HepG2 (cell line): ENCODE measurements around the gene GPR32. TPM values are rescaled to one million over a fixed set of nuclear protein-coding genes. Genes with fewer than 3 reads are reported as not detected.

Experiments used
- ATAC-seq: fragments of 200-7000 bp; cut with Tn5 transposase; 3 replicates; pipeline ENCODE4 v1.9.1; 2020; ENCODE audit warnings: mild to moderate bottlenecking, moderate library complexity
- BruUV-seq: library from RNA; stranded (reverse); fragments of 400-500 nt; replicated peaks from 2 replicates; lab custom pipeline; 2021; lab: Mats Ljungman, UMichigan
- CTCF ChIA-PET: fragments of 300-600 bp; formaldehyde crosslinking; extraction: SDS; loops from one replicate; lab custom pipeline; 2021; ENCODE audit warnings: low total read pairs, inconsistent platforms, low intra/inter-chr PET ratio; lab: Yijun Ruan, JAX
- POLR2A ChIA-PET: fragments of 350-600 bp; sonication (Branson Sonifier 250); formaldehyde crosslinking; loops from one replicate; lab custom pipeline; 2020; ENCODE audit warnings: antibody characterized with exemption, inconsistent platforms; lab: Yijun Ruan, JAX
- DNase-seq: peaks from one replicate; pipeline ENCODE4 v3.0.0-alpha.2; 2015; ENCODE audit warnings: low spot score
- FAIRE-seq: peaks from 3 replicates; lab custom pipeline; 2011; peaks lifted over from hg19 to GRCh38; lab: Jason Lieb, UNC
- H2AFZ ChIP-seq: one replicate; pipeline ENCODE4 v1.6.1; 2011; ENCODE audit warnings: low read length, inconsistent platforms
- H3K27ac ChIP-seq: fragments of 300-600 bp; 3 replicates; pipeline ENCODE4 v1.8.0; 2011; ENCODE audit warnings: mixed run types, mild to moderate bottlenecking, mixed read lengths, low read length, inconsistent platforms; ENCODE audit not compliant: insufficient read depth; ENCODE audit errors: extremely low read length
- H3K27me3 ChIP-seq, 2 experiments: fragments of 200-600 bp in 1 of 2; 2 replicates in 1 of 2; 3 replicates in 1 of 2; pipeline versions ENCODE4 v1.6.0 to v1.8.0; 2011; ENCODE audit warnings: low read length in 2 of 2, mild to moderate bottlenecking in 2 of 2, moderate library complexity in 2 of 2, inconsistent platforms in 1 of 2; ENCODE audit not compliant: insufficient read depth in 2 of 2, control insufficient read depth in 1 of 2
- H3K36me3 ChIP-seq, 2 experiments: fragments of 200-600 bp in 1 of 2; replicated peaks in 1 of 2; 2 replicates in 1 of 2; 3 replicates in 1 of 2; pipeline versions ENCODE4 v1.5.1 to v1.8.0; 2011; ENCODE audit warnings: low read length in 2 of 2, inconsistent platforms in 1 of 2; ENCODE audit not compliant: insufficient read depth in 2 of 2, control insufficient read depth in 1 of 2
- H3K4me1 ChIP-seq: 2 replicates; pipeline ENCODE4 v1.5.1; 2012; ENCODE audit warnings: low read length, inconsistent platforms; ENCODE audit not compliant: insufficient read depth
- H3K4me2 ChIP-seq: 2 replicates; pipeline ENCODE4 v1.6.0; 2011; ENCODE audit warnings: low read depth, low read length, inconsistent platforms
- H3K4me3 ChIP-seq, 3 experiments: fragments of 200-600 bp in 1 of 3; sonication (generic), shearing (Covaris generic) in 1 of 3; replicated peaks in 1 of 3; 2 replicates each; pipeline ENCODE4 v1.5.1; 2011 to 2016; ENCODE audit warnings: low read length in 3 of 3, inconsistent platforms in 2 of 3, low read depth in 2 of 3, mild to moderate bottlenecking in 2 of 3, control low read depth in 1 of 3, mixed read lengths in 1 of 3; ENCODE audit not compliant: insufficient read depth in 1 of 3
- H3K79me2 ChIP-seq: one replicate; pipeline ENCODE4 v1.6.1; 2011; ENCODE audit warnings: low read length, inconsistent platforms; ENCODE audit not compliant: insufficient read depth
- H3K9ac ChIP-seq: 2 replicates; pipeline ENCODE4 v1.6.0; 2011; ENCODE audit warnings: mild to moderate bottlenecking, low read depth, low read length, inconsistent platforms; ENCODE audit not compliant: insufficient read depth
- H3K9me3 ChIP-seq: 2 replicates; pipeline ENCODE4 v1.5.1; 2012; ENCODE audit warnings: mild to moderate bottlenecking, low read length
- H4K20me1 ChIP-seq: 2 replicates; pipeline ENCODE4 v1.6.0; 2011; ENCODE audit warnings: inconsistent platforms, mild to moderate bottlenecking, low read length, moderate library complexity; ENCODE audit not compliant: insufficient read depth
- ADNP ChIP-seq: sonication (generic); formaldehyde crosslinking; IDR thresholded peaks from 2 replicates; pipeline ENCODE4 v1.4.0; 2020; ENCODE audit warnings: missing genetic modification reagents
- ARID2 ChIP-seq: sonication (generic); formaldehyde crosslinking; IDR thresholded peaks from 2 replicates; pipeline ENCODE4 v1.8.1; 2022; ENCODE audit warnings: mild to moderate bottlenecking, missing genetic modification reagents, borderline replicate concordance
- CHD2 ChIP-seq: IDR thresholded peaks from 2 replicates; pipeline ENCODE4 v1.6.1; 2011; ENCODE audit warnings: low read depth, low read length, improper control_type of control experiment
- FOXK1 ChIP-seq: sonication (generic); formaldehyde crosslinking; IDR thresholded peaks from 2 replicates; pipeline ENCODE4 v1.4.0; 2020; ENCODE audit warnings: low read depth, missing genetic modification reagents, borderline replicate concordance
- GFI1 ChIP-seq: sonication (generic); formaldehyde crosslinking; IDR thresholded peaks from 2 replicates; pipeline ENCODE4 v1.5.0; 2020; ENCODE audit warnings: missing genetic modification reagents, mild to moderate bottlenecking, borderline replicate concordance
- HHEX ChIP-seq: IDR thresholded peaks from 2 replicates; pipeline ENCODE4 v1.6.1; 2016; ENCODE audit warnings: control low read depth
- JARID2 ChIP-seq: sonication (generic); formaldehyde crosslinking; IDR thresholded peaks from 2 replicates; pipeline ENCODE4 v1.8.1; 2023; ENCODE audit warnings: missing genetic modification reagents, inconsistent platforms; ENCODE audit not compliant: insufficient replicate concordance
- PITX1 ChIP-seq: sonication (generic); formaldehyde crosslinking; IDR thresholded peaks from 2 replicates; pipeline ENCODE4 v1.5.1; 2020; ENCODE audit warnings: mild to moderate bottlenecking, missing genetic modification reagents
- RXRA ChIP-seq: sonication (generic); formaldehyde crosslinking; IDR thresholded peaks from 2 replicates; pipeline ENCODE4 v1.5.1; 2020; ENCODE audit warnings: missing genetic modification reagents
- SMYD3 ChIP-seq: sonication (generic); formaldehyde crosslinking; IDR thresholded peaks from 2 replicates; pipeline ENCODE4 v1.8.1; 2023; ENCODE audit warnings: mild to moderate bottlenecking, missing genetic modification reagents
- SP1 ChIP-seq, 2 experiments: fragments of 450-650 bp in 1 of 2; sonication (generic) in 1 of 2; formaldehyde crosslinking in 1 of 2; IDR thresholded peaks; 2 replicates each; pipeline versions ENCODE4 v1.4.0 to v1.6.1; 2016 to 2020; ENCODE audit warnings: missing genetic modification reagents in 1 of 2
- TEF ChIP-seq: sonication (generic); formaldehyde crosslinking; IDR thresholded peaks from 2 replicates; pipeline ENCODE4 v1.5.0; 2020; ENCODE audit warnings: missing genetic modification reagents
- TRIM24 ChIP-seq: sonication (generic); formaldehyde crosslinking; IDR thresholded peaks from 2 replicates; pipeline ENCODE4 v1.8.0; 2022; ENCODE audit warnings: mild to moderate bottlenecking, missing genetic modification reagents
- ZBTB25 ChIP-seq: IDR thresholded peaks from 2 replicates; pipeline ENCODE4 v1.6.1; 2018; ENCODE audit warnings: missing genetic modification reagents
- ZNF17 ChIP-seq: sonication (generic); formaldehyde crosslinking; IDR thresholded peaks from 2 replicates; pipeline ENCODE4 v1.5.0; 2020; ENCODE audit warnings: mild to moderate bottlenecking, missing genetic modification reagents
- WGBS: methylation state at CpG from one replicate; pipeline ENCODE4 v1.1.6; 2017; ENCODE audit warnings: low lambda C conversion rate; 5-methylcytosine and 5-hydroxymethylcytosine counted together
- in situ Hi-C: cut with HindIII; loops from 2 replicates; pipeline ENCODE4 v1.10.0; 2017; ENCODE audit warnings: low pct_unique_long_range_greater_than_20kb; ENCODE audit not compliant: extremely low pct_ligation_motif_present
- intact Hi-C: fragments of 100-400 bp; cut with micrococcal nuclease; formaldehyde crosslinking; loops from one replicate; pipeline ENCODE4 v1.10.0; 2022; ENCODE audit not compliant: unreplicated experiment
- polyA plus RNA-seq, 8 experiments: library from polyadenylated mRNA; depleted of rRNA in 3 of 8; stranded (reverse) in 7 of 8; unstranded in 1 of 8; fragments of >200 nt; fragmentation: Illumina TruSeq in 4 of 8; extraction: Trizol in 4 of 8; gene quantifications; 2 replicates each; pipeline versions ENCODE4 v1.2.1 to v1.2.3, GENCODE V29; 2011 to 2016; ENCODE audit warnings: low read depth in 4 of 8, missing spikeins in 1 of 8, mixed read lengths in 1 of 8; ENCODE audit not compliant: insufficient read depth in 1 of 8
- total RNA-seq, 5 experiments: library from RNA; depleted of rRNA; stranded (reverse); fragments of >200 nt; fragmentation: Illumina TruSeq; extraction: Trizol; gene quantifications; 2 replicates each; pipeline ENCODE4 v1.2.3, GENCODE V29; 2016; ENCODE audit warnings: low read depth in 1 of 5
- TF ChIP-seq, protein P1 (sequence below): sonication (generic); formaldehyde crosslinking; IDR thresholded peaks from 2 replicates; pipeline ENCODE4 v1.9.0; 2021; ENCODE audit warnings: missing genetic modification reagents, borderline replicate concordance
- TF ChIP-seq, protein P2 (sequence below): sonication (generic); formaldehyde crosslinking; IDR thresholded peaks from 2 replicates; pipeline ENCODE4 v1.5.0; 2020; ENCODE audit warnings: mild to moderate bottlenecking, missing genetic modification reagents
- TF ChIP-seq, protein P3 (sequence below): IDR thresholded peaks from 2 replicates; pipeline ENCODE4 v1.6.1; 2016; ENCODE audit warnings: missing genetic modification reagents, missing compliant biosample characterization
- TF ChIP-seq, protein P4 (sequence below): sonication (generic); formaldehyde crosslinking; IDR thresholded peaks from 2 replicates; pipeline ENCODE4 v1.8.0; 2022; ENCODE audit warnings: missing genetic modification reagents, mild to moderate bottlenecking, inconsistent platforms, borderline replicate concordance

Gene GPR32
- total and polyA plus RNA-seq, 2 of the 13 experiments (the other 11 are each of a cell fraction or from before 2014, with no cell fraction given): not detected

GRCh38 chr19:50725911-50726230 lies 44.4 kb upstream of the GPR32 start:
- Histone ChIP-seq H3K27me3 (peaks cover 9 to 43% of the 10 kb centered on the region in 2 experiments), H4K20me1 (no peaks in the 10 kb centered on the region), H3K9me3 (no peaks in the 10 kb centered on the region), H3K4me1 (no peaks in the 10 kb centered on the region), H2AFZ (no peak overlapping the region), H3K79me2 (no peaks in the 10 kb centered on the region), H3K4me3 (no peak overlapping the region), H3K27ac (no peak overlapping the region), H3K9ac (no peak overlapping the region), H3K36me3 (no peaks in the 10 kb centered on the region), H3K4me2 (no peak overlapping the region)
- no peak for DNase-seq
- ATAC-seq: no peak
- ChIA-PET CTCF (no interaction called here), POLR2A (no interaction called here)
- TF ChIP-seq HHEX (CRISPR knock-in tag) (no peak), CHD2 (no peak), ARID2 (CRISPR knock-in tag) (no peak), JARID2 (no peak), FOXK1 (no peak), GFI1 (CRISPR knock-in tag) (no peak), RXRA (no peak), TEF (no peak), ADNP (CRISPR knock-in tag) (no peak), SMYD3 (CRISPR knock-in tag) (no peak), PITX1 (CRISPR knock-in tag) (no peak), ZBTB25 (CRISPR knock-in tag) (no peak), ZNF17 (CRISPR knock-in tag) (no peak), TRIM24 (CRISPR knock-in tag) (no peak), SP1 (IDR thresholded peaks at IDR 0.05) (no peak), SP1 (CRISPR knock-in tag; IDR thresholded peaks at IDR 0.05) (no peak)
- TF ChIP-seq, protein P1, sequence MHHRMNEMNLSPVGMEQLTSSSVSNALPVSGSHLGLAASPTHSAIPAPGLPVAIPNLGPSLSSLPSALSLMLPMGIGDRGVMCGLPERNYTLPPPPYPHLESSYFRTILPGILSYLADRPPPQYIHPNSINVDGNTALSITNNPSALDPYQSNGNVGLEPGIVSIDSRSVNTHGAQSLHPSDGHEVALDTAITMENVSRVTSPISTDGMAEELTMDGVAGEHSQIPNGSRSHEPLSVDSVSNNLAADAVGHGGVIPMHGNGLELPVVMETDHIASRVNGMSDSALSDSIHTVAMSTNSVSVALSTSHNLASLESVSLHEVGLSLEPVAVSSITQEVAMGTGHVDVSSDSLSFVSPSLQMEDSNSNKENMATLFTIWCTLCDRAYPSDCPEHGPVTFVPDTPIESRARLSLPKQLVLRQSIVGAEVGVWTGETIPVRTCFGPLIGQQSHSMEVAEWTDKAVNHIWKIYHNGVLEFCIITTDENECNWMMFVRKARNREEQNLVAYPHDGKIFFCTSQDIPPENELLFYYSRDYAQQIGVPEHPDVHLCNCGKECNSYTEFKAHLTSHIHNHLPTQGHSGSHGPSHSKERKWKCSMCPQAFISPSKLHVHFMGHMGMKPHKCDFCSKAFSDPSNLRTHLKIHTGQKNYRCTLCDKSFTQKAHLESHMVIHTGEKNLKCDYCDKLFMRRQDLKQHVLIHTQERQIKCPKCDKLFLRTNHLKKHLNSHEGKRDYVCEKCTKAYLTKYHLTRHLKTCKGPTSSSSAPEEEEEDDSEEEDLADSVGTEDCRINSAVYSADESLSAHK (CRISPR knock-in tag): no peak
- TF ChIP-seq, protein P2, sequence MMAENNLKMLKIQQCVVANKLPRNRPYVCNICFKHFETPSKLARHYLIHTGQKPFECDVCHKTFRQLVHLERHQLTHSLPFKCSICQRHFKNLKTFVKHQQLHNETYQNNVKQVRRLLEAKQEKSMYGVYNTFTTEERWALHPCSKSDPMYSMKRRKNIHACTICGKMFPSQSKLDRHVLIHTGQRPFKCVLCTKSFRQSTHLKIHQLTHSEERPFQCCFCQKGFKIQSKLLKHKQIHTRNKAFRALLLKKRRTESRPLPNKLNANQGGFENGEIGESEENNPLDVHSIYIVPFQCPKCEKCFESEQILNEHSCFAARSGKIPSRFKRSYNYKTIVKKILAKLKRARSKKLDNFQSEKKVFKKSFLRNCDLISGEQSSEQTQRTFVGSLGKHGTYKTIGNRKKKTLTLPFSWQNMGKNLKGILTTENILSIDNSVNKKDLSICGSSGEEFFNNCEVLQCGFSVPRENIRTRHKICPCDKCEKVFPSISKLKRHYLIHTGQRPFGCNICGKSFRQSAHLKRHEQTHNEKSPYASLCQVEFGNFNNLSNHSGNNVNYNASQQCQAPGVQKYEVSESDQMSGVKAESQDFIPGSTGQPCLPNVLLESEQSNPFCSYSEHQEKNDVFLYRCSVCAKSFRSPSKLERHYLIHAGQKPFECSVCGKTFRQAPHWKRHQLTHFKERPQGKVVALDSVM: no peak
- TF ChIP-seq, protein P3, sequence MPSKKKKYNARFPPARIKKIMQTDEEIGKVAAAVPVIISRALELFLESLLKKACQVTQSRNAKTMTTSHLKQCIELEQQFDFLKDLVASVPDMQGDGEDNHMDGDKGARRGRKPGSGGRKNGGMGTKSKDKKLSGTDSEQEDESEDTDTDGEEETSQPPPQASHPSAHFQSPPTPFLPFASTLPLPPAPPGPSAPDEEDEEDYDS (CRISPR knock-in tag): no peak
- TF ChIP-seq, protein P4, sequence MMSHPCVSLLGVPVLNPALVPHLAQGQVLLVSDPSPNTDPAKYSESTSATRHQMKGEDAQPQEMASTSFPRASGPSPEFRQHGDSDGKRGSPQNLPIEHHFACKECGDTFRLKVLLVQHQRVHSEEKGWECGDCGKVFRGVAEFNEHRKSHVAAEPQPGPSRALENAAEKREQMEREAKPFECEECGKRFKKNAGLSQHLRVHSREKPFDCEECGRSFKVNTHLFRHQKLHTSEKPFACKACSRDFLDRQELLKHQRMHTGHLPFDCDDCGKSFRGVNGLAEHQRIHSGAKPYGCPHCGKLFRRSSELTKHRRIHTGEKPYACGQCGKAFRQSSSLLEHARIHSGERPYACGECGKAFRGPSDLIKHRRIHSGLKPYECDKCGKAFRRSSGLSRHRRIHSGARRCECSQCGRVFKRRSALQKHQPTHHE: no peak
- intact Hi-C loops: no loop called here
- no TSS peak for BruUV-seq
- FAIRE-seq: no peak
- in situ Hi-C loops: no loop called here
- 36% methylated on average over 9 of the region's 9 CpGs for WGBS
